HG03139 (cell line): ENCODE results near the gene GRB2.
"Not testable (repeated sequence)": the region's sequence is repeated elsewhere in the genome, so short reads cannot be mapped to it uniquely, and the experiment has no call there.

Experiments used
- ATAC-seq: cut with Tn5 transposase; IDR thresholded peaks from one replicate; pipeline ENCODE4 v1.9.1; 2021; ENCODE audit not compliant: unreplicated experiment

GRB2 gene

GRCh38 chr17:75405365-75406221 is at the start of gene GRB2:
Gene GRB2 (minus strand): TSS chr17:75405678. CDS start chr17:75393628, 12,050 bp downstream.
- peak; percentile 62 for ATAC-seq

GRCh38 chr17:75454672-75455071 is 49.2 kb upstream of the GRB2 start:
- not testable (repeated sequence) for ATAC-seq

DNA sequence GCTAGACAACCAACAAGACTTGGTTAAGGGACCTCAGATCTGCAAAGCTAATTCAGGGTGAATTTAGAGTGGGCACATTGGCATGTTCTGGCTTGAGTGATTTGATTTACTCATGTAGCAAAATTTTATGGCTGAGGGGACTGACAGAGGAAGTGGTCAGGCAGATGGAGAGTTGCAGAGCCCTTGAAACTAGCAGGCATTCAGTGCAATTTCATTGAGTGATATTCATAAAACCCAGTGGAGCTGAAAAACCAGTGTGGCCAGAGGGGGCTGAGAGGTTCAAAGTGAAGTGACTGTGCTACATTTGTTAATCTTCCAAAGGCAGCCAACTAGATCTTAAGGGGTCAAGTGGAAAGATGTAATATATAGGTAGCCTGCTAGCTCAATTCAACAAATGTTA is 48.7 kb upstream of the GRB2 start:
- no peak for ATAC-seq

DNA sequence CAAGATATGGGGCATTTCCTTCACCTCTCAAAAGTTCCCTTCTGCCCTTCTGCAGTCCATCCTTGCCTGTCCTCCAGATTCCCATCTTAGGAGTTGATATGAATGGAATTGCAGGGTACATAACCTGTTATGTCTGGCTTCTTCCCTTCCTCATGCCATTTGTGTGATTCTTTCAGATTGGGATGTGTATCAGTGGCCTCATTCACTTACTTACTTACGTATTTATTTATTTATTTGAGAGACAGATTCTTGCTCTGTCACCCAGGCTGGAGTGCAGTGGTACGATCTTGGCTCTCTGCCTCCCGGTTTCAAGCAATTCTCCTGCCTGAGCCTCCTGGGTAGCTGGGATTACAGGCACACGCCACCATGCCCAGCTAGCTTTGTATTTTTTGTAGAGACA is 44.8 kb upstream of the GRB2 start:
- ATAC-seq = no peak

- no peak for ATAC-seq
Observed at GRCh38 chr17:75447951-75448856, 42.7 kb upstream of the GRB2 start.

- not testable (repeated sequence) for ATAC-seq
Observed at GRCh38 chr17:75445896-75446295, 40.4 kb upstream of the GRB2 start.

DNA sequence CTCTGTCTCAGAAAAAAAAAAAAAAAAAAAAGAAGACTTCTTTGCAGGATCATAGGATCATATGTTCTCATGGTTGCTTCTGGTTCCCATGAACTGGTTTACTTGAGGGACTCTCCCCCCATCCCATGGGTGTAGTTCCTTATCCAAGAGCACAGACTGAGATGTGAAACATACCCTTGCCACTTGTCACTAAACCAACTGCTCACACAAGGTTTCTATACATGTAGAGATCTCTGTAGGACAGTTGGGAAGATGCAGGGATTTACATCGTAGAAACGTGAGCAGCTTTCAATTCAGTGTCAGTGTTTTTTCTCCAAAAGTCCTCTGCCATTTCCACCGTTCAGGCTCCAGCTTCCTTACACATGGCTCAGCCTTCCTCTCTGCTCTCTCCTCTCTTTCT is 39.8 kb upstream of the GRB2 start:
- ATAC-seq = no peak

DNA sequence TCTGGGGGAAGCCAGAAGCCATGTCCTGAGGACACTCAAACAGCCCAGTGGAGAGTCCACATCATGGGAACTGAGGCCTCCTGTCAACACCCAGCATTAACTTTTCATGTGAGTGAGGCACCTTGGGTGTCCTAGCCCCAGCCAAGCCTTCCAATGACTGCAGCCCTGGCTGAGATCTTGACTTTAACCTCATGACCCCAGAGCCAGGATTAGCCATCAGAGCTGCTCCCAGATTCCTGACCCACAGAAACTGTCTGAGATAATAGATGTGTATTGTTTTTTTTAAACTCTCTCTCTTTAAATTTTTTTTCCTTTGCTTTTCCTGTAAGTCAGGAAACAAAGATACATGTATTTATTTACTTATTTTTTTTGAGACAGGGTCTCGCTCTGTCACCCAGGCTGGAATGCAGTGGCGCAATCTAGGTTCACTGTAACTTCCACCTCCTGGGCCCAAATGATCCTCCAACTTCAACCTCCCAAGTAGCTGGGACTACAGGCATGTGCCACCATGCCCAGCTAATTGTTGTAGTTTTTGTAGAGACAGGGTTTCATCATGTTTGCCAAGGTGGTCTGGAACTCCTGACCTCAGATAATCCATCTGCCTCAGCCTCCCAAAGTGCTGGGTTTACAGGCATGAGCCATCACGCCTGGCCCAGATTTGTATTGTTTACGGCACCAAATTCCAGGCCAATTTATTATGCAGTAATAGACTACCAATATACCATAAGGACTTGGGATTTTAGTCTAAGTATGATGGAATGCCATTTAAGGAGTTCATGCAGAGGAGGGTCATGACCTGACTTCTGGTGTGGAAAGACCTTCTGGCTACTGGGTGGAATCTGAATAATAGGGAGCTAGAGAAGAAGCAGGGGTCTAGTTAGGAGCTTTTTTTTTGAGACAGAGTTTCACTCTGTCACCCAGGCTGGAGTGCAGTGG is 37.0 kb upstream of the GRB2 start:
- ATAC-seq = no peak

DNA sequence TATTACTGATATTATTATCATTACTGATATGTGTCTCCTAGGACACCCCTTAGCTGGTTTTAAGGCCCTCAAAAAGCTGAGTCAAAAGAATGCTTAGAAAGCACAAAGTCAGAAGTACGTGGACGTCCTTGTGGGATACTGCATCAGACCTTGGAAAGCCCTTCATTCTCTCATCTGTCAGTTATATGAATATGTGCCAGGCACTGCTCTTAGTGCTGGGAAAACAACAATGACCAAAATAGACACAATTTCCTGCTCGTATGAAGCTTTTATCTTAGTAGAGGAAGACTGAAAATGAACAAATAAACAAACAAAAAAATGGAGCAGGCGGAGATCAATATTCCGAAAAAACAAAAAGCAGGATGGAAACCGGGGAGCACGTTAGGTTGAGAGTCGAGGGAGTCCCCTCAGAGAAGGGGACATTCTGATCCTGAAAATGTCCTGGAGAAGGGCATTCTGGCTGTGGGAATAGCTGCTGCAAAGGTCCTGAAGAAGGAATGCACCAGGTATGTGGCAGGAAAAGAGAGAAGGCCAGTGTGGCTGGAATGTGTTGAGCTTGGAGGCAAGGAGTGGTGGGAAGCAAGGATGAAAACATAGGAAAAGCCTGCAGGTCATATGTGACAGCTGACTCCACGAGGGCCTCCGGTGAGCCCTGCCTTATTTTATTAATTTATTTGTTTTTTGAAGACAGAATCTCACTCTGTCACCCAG is 35.4 kb upstream of the GRB2 start:
- ATAC-seq = no peak

GRCh38 chr17:75439287-75439686 is 33.8 kb upstream of the GRB2 start:
- ATAC-seq = no peak

DNA sequence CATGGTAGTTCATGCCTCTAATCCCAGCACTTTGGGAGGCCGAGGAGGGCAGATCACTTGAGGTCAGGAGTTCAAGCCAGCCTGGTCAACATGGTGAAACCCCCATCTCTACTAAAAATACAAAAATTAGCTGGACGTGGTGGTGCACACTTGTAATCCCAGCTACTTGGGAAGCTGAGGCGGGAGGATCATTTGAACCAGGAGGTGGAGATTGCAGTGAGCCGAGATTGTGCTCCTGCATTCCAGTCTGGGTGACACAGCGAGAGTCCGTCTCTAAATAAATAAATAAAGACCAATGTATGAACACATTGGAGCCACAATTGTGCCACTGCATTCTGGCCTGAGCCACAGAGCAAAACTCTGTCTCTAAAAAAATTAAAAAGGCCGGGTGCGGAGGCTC is 31.9 kb upstream of the GRB2 start:
- ATAC-seq = not testable (repeated sequence)

GRCh38 chr17:75434433-75434832 is 29.0 kb upstream of the GRB2 start:
- not testable (repeated sequence) for ATAC-seq

- ATAC-seq = no peak
Observed at GRCh38 chr17:75433218-75433783, 27.8 kb upstream of the GRB2 start.

GRCh38 chr17:75430159-75430974 is 24.9 kb upstream of the GRB2 start:
- no peak for ATAC-seq

DNA sequence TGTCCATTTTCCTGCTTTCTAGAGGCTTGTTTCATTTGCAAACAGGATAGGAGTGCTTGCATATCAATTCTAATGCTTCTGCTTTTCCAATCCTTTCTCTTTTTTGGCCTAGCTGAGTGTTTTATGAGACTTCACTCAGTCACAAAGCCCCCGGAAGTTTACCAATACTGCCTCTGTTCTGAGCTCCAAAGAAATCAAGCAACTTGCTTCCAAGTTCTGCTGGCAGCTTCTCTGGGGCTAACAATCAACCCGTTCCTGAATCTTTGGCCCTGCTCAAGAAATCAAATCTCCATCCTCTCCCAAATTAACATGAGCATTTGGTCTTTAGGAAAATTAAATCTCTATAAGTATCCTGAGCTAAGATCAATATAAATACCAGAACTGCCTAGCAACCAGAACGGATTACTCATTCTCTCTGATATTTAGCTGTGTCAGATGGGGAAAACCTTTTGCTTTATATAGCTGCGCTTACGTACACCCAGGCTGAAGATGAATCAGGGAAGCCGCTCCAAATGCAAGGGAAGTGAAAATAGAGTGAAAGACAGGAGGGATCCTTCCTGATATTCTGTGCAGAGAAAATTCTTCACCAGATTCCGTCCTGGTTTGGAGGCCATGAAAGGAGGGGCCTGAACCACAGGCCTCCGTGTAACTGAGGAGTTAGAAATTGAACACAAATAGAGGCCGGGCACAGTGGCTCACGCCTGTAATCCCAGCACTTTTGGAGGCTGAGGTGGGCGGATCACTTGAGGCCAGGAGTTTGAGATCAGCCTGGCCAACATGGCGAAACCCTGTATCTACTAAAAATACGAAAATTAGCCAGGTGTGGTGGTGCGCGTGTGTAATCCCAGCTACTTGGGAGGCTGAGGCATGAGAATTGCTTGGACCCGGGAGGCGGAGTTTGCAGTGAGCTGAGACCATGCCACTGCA is 23.3 kb upstream of the GRB2 start:
- ATAC-seq = no peak

- ATAC-seq = no peak
Observed at GRCh38 chr17:75418531-75418930, 13.1 kb upstream of the GRB2 start.

DNA sequence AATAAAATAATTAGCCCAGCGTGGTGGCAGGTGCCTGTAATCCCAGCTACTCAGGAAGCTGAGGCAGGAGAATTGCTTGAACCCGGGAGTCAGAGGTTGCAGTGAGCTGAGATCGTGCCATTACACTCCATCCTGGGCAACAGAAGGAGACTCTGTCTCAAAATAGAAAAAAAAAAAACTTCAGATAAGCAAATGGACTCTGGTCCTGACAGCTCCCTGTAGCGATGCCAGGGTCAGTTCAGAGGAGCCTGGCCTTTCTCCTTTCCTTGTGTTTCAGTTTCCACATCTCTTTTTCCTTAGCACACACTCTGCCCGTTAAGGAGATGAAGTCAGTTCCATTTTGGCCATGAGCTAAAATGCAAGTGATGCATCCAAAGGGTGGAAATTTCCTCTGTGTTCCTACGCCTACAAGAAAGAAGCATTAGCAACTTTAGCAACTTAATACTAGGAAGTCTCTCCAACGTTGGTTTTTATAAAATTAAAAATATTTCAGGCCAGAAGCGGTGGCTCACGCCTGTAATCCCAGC is 11.6 kb upstream of the GRB2 start:
- ATAC-seq = no peak

DNA sequence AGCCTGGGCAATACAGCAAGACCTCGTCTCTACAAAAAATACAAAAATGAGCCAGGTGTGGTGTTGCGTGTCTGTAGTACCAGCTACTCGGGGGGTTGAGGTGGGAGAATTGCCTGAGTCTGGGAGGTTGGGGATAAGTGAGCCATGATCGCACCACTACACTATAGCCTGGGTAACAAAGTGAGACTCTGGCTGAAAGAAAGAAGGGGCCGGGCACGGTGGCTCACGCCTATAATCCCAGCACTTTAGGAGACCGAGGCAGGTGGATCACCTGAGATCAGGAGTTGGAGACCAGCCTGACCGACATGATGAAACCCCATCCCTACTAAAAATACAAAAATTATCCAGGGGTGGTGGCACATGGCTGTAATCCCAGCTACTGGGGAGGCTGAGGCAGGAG is 10.5 kb upstream of the GRB2 start:
- ATAC-seq = no peak
